MCF 10A (cell line): ENCODE measurements around the gene DDIT4L. TPM values are rescaled to one million over a fixed set of nuclear protein-coding genes. Genes with fewer than 3 reads are reported as not detected.

Experiments used
- BruUV-seq: library from RNA; stranded (reverse); fragments of 400-500 nt; replicated peaks from 2 replicates; lab custom pipeline; 2021; lab: Mats Ljungman, UMichigan
- CTCF ChIA-PET: fragments of 300-600 bp; sonication (Branson Sonifier 250); formaldehyde crosslinking; extraction: SDS; loops from one replicate; lab custom pipeline; 2021; ENCODE audit warnings: antibody characterized with exemption, inconsistent platforms; lab: Yijun Ruan, JAX
- POLR2A ChIA-PET: fragments of 300-600, 350-650 bp; sonication (Branson Sonifier 250); formaldehyde crosslinking; extraction: SDS; loops from one replicate; lab custom pipeline; 2020; ENCODE audit warnings: antibody characterized with exemption, inconsistent platforms; lab: Yijun Ruan, JAX
- DNase-seq: peaks from one replicate; pipeline ENCODE4 v3.0.0-alpha.2; 2018; ENCODE audit not compliant: unreplicated experiment
- H3K27ac Mint-ChIP-seq: one replicate; pipeline ENCODE4 v1.8.0; 2022; ENCODE audit warnings: mild to moderate bottlenecking, low read depth, mixed read lengths; ENCODE audit not compliant: unreplicated experiment
- H3K27me3 Mint-ChIP-seq: one replicate; pipeline ENCODE4 v1.8.0; 2022; ENCODE audit warnings: mixed read lengths; ENCODE audit not compliant: insufficient read depth, unreplicated experiment
- H3K36me3 Mint-ChIP-seq: one replicate; pipeline ENCODE4 v1.8.0; 2022; ENCODE audit warnings: mild to moderate bottlenecking, moderate library complexity, mixed read lengths; ENCODE audit not compliant: insufficient read depth, unreplicated experiment
- H3K4me1 Mint-ChIP-seq: one replicate; pipeline ENCODE4 v1.8.0; 2022; ENCODE audit warnings: mixed read lengths; ENCODE audit not compliant: insufficient read depth, unreplicated experiment
- H3K4me3 Mint-ChIP-seq: one replicate; pipeline ENCODE4 v1.8.0; 2022; ENCODE audit warnings: mild to moderate bottlenecking, moderate library complexity, mixed read lengths; ENCODE audit not compliant: unreplicated experiment
- H3K9me3 Mint-ChIP-seq: one replicate; pipeline ENCODE4 v1.8.0; 2022; ENCODE audit warnings: mixed read lengths; ENCODE audit not compliant: unreplicated experiment
- CTCF ChIP-seq: fragments of 200-600 bp; IDR thresholded peaks from one replicate; pipeline ENCODE4 v1.8.0; 2022; ENCODE audit warnings: antibody characterized with exemption, mild to moderate bottlenecking; ENCODE audit not compliant: unreplicated experiment
- intact Hi-C: fragments of 100-400 bp; cut with micrococcal nuclease; formaldehyde crosslinking; loops from 2 replicates; pipeline ENCODE4 v1.14.1; 2022
- total RNA-seq: library from RNA; stranded (reverse); gene quantifications from 2 replicates; pipeline ENCODE4 v1.2.3, GENCODE V29; 2022

DDIT4L gene
- total RNA-seq, 1 experiment from 2014 or later = 0.23 TPM

DNA sequence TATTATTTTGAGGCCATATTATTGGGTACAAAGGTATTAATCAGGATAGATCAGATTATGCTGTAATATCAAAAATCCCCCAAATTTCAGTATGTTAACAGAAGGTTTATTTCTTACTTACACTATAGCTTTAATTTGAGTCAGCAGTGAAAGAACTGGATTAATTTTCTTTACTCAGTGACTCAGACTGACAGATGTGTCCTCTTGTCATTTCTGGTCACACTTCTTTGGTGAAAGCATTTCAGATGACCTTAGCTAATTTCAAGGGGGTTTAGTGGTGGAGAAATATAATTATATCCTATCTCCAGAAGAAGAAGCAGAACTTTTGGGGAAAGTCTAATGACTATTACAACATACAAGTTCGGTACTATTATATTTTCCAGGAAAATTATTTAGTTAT, 12.4 kb downstream of the DDIT4L start:
- intact Hi-C loops = no loop called here
- DNase-seq = no peak
- H3K27ac Mint-ChIP-seq = no peak overlapping the region
- ChIA-PET POLR2A (interaction anchor here (0.9 kb wide), 1 partner anchor 10 kb away, joined by 3 read pairs; no protein-coding TSS in a partner anchor), CTCF (no interaction called here)
- no peaks in the 10 kb centered on the region for H3K9me3 Mint-ChIP-seq
- no peak for TF ChIP-seq CTCF
- H3K36me3 Mint-ChIP-seq = no peaks in the 10 kb centered on the region
- no peaks in the 10 kb centered on the region for H3K27me3 Mint-ChIP-seq
- H3K4me3 Mint-ChIP-seq = no peak overlapping the region
- no TSS peak for BruUV-seq
- H3K4me1 Mint-ChIP-seq = no peaks in the 10 kb centered on the region

DNA sequence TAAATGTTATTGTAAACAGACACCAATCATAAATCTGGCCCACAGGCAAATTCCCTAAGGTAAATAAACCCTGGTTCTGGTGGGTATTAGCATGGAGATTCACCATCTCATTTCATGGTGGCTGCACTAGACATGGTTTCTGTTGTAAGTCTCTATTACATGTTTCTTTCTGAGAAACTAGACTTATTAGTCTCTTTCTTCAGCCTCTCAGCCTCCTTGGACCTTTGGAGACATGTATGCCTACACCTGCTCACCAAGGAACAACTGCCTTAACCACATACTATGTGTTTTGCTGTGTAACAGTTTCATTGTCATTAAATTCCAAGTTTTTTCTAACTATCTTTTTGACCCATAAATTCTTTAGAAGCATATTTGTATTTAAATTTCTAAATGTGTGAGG, 13.1 kb downstream of the DDIT4L start:
- H3K4me1 Mint-ChIP-seq = no peaks in the 10 kb centered on the region
- no peaks in the 10 kb centered on the region for H3K9me3 Mint-ChIP-seq
- no peaks in the 10 kb centered on the region for H3K36me3 Mint-ChIP-seq
- intact Hi-C loops = no loop called here
- no peak for TF ChIP-seq CTCF
- no peak overlapping the region for H3K4me3 Mint-ChIP-seq
- H3K27ac Mint-ChIP-seq = no peak overlapping the region
- no TSS peak for BruUV-seq
- POLR2A ChIA-PET = interaction anchor here (0.9 kb wide), 1 partner anchor 10 kb away, joined by 3 read pairs; no protein-coding TSS in a partner anchor
- no peak for DNase-seq
- CTCF ChIA-PET = interaction anchor here (0.6 to 0.7 kb wide), 2 partner anchors 16 to 811 kb away, joined by 3 read pairs; no protein-coding TSS in a partner anchor
- no peaks in the 10 kb centered on the region for H3K27me3 Mint-ChIP-seq

- no peaks in the 10 kb centered on the region for H3K9me3 Mint-ChIP-seq
- POLR2A ChIA-PET = no interaction called here
Measured at GRCh38 chr4:100175858-100176257, 14.4 kb downstream of the DDIT4L start.

GRCh38 chr4:100174985-100175383, 15.3 kb downstream of the DDIT4L start:
- POLR2A ChIA-PET = interaction anchor here (0.5 kb wide), 1 partner anchor 183 kb away, joined by 3 read pairs; no protein-coding TSS in a partner anchor
- Mint-ChIP-seq H3K4me3 (no peak overlapping the region), H3K36me3 (no peaks in the 10 kb centered on the region)

More at GRCh38 chr4:100175858-100176257, 14.4 kb downstream of the DDIT4L start:
- DNase-seq = no peak
- intact Hi-C loops = no loop called here
- BruUV-seq = no TSS peak
- TF ChIP-seq CTCF = no peak
- no peak overlapping the region for H3K27ac Mint-ChIP-seq
- no peaks in the 10 kb centered on the region for H3K4me1 Mint-ChIP-seq
- H3K36me3 Mint-ChIP-seq = no peaks in the 10 kb centered on the region
- CTCF ChIA-PET = no interaction called here
- H3K4me3 Mint-ChIP-seq = no peak overlapping the region
- H3K27me3 Mint-ChIP-seq = no peaks in the 10 kb centered on the region

More at GRCh38 chr4:100174985-100175383, 15.3 kb downstream of the DDIT4L start:
- no TSS peak for BruUV-seq
- no peak for DNase-seq
- CTCF ChIA-PET = interaction anchor here (0.6 kb wide), 1 partner anchor 80 kb away, joined by 3 read pairs; no protein-coding TSS in a partner anchor
- Mint-ChIP-seq H3K4me1 (no peaks in the 10 kb centered on the region), H3K9me3 (no peaks in the 10 kb centered on the region), H3K27me3 (no peaks in the 10 kb centered on the region), H3K27ac (no peak overlapping the region)
- TF ChIP-seq CTCF = no peak
- intact Hi-C loops = no loop called here
